Left ventricle myocardium inferior (tissue), 1 donor: ENCODE data around the gene HYAL2. TPM values are rescaled to one million over a fixed set of nuclear protein-coding genes. Genes with fewer than 3 reads are reported as not detected.

Experiments
- DNase-seq: peaks from one replicate; pipeline ENCODE4 v3.0.0-alpha.2; 2020
- H3K27ac ChIP-seq: fragments of 200-600 bp; replicated peaks from 2 replicates; pipeline ENCODE4 v1.8.0; 2021
- H3K27me3 ChIP-seq: fragments of 200-600 bp; 2 replicates; pipeline ENCODE4 v1.8.0; 2021; ENCODE audit warnings: low read depth
- H3K36me3 ChIP-seq: fragments of 200-600 bp; 2 replicates; pipeline ENCODE4 v1.8.0; 2021
- H3K4me1 ChIP-seq: fragments of 200-600 bp; 2 replicates; pipeline ENCODE4 v1.8.0; 2021
- H3K4me3 ChIP-seq: fragments of 200-600 bp; 2 replicates; pipeline ENCODE4 v1.8.0; 2021; ENCODE audit warnings: mild to moderate bottlenecking, moderate library complexity
- H3K9me3 ChIP-seq: fragments of 200-600 bp; replicated peaks from 2 replicates; pipeline ENCODE4 v1.8.0; 2021
- intact Hi-C: fragments of 100-400 bp; cut with micrococcal nuclease; formaldehyde crosslinking; loops from one replicate; pipeline ENCODE4 v1.11.0; 2022
- total RNA-seq: library from RNA; stranded (reverse); fragmentation: NEBNext Ultra II Directional; extraction: Animal tissue kit (Norgen Biotek cat#: 25700); gene quantifications from one replicate; pipeline ENCODE4 v1.2.1, GENCODE V29; 2021
- TF ChIP-seq, protein P1 (sequence below): fragments of 200-600 bp; IDR thresholded peaks from 2 replicates; pipeline ENCODE4 v1.8.0; 2021; ENCODE audit warnings: antibody characterized with exemption, mild to moderate bottlenecking, borderline replicate concordance
- donor health status: DM: no; HTN: yes; CAD: no; lungs with severe emphysema.

The HYAL2 gene
- total RNA-seq, 1 donor from 2014 or later: 38.9 TPM

DNA sequence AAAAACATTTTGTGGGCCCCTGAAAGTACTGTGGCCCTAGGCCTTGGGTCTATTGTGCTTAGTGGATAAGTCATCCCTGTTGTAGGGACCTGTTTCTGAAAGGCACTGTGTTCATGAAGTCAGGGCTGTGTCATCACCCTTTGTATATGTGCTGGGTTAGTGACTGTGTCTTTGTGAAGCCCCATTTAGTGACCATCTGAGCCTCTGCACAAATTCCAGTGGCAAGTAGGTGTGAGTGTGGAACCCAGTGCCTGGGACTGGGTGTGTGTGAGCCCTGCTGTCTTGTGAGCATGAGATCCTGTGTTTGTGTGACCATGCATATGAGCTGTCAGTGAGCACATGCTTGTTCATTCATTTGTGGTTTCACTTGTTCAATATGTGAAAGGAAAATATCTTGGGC lies 17.9 kb downstream of the HYAL2 start:
- no peaks in the 10 kb centered on the region for H3K27me3 ChIP-seq
- H3K4me3 ChIP-seq: no peak overlapping the region
- H3K4me1 ChIP-seq: peaks cover 44% of the 10 kb centered on the region
- intact Hi-C loops: no loop called here
- H3K36me3 ChIP-seq: peaks cover 27% of the 10 kb centered on the region
- no peak overlapping the region for H3K27ac ChIP-seq
- no peaks in the 10 kb centered on the region for H3K9me3 ChIP-seq
- TF ChIP-seq, protein P1, sequence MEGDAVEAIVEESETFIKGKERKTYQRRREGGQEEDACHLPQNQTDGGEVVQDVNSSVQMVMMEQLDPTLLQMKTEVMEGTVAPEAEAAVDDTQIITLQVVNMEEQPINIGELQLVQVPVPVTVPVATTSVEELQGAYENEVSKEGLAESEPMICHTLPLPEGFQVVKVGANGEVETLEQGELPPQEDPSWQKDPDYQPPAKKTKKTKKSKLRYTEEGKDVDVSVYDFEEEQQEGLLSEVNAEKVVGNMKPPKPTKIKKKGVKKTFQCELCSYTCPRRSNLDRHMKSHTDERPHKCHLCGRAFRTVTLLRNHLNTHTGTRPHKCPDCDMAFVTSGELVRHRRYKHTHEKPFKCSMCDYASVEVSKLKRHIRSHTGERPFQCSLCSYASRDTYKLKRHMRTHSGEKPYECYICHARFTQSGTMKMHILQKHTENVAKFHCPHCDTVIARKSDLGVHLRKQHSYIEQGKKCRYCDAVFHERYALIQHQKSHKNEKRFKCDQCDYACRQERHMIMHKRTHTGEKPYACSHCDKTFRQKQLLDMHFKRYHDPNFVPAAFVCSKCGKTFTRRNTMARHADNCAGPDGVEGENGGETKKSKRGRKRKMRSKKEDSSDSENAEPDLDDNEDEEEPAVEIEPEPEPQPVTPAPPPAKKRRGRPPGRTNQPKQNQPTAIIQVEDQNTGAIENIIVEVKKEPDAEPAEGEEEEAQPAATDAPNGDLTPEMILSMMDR: no peak
- no peak for DNase-seq

- DNase-seq: peak; percentile 84
- H3K27ac ChIP-seq: peak within 1 kb of the TSS; percentile 97
- H3K4me1 ChIP-seq: peaks cover 53% of the 10 kb centered on the region
- H3K4me3 ChIP-seq: peak within 1 kb of the TSS; percentile 77
- intact Hi-C loops: no loop called here
- H3K36me3 ChIP-seq: peaks cover 15% of the 10 kb centered on the region
- TF ChIP-seq, protein P1: peak; percentile 41
- H3K27me3 ChIP-seq: no peaks in the 10 kb centered on the region
- H3K9me3 ChIP-seq: no peaks in the 10 kb centered on the region
Measured at GRCh38 chr3:50303013-50303815, 19.3 kb downstream of the HYAL2 start, which contains the start of gene HYAL1. TSS of gene HYAL1 (minus strand) at chr3:50303574. CDS start at chr3:50302956, 618 bp downstream.

- Histone ChIP-seq H3K27me3 (no peaks in the 10 kb centered on the region), H3K36me3 (peaks cover 12% of the 10 kb centered on the region), H3K9me3 (no peaks in the 10 kb centered on the region), H3K27ac (peak overlapping the region; percentile 97), H3K4me1 (peaks cover 58% of the 10 kb centered on the region), H3K4me3 (peak overlapping the region; percentile 77)
- intact Hi-C loops: no loop called here
- TF ChIP-seq, protein P1: no peak
- no peak for DNase-seq
Measured at GRCh38 chr3:50302095-50303012, 20.2 kb downstream of the HYAL2 start.

- Histone ChIP-seq H3K27me3 (no peaks in the 10 kb centered on the region), H3K9me3 (no peaks in the 10 kb centered on the region), H3K4me1 (peaks cover 58% of the 10 kb centered on the region), H3K4me3 (peak overlapping the region; percentile 77), H3K27ac (peak overlapping the region; percentile 97), H3K36me3 (peaks cover 10% of the 10 kb centered on the region)
- TF ChIP-seq, protein P1: no peak
- no peak for DNase-seq
- intact Hi-C loops: no loop called here
Measured at GRCh38 chr3:50300681-50301254, 21.8 kb downstream of the HYAL2 start.
